Peyer's patch (tissue), 4 donors: ENCODE data around the gene VTI1A.

Experiments used
- POLR2A ChIP-seq, 2 donors: fragments of 450-650 bp; IDR thresholded peaks; one replicate each; pipeline ENCODE4 v1.5.1; 2017; ENCODE audit warnings: antibody characterized with exemption in 2 of 2, mild to moderate bottlenecking in 2 of 2, moderate library complexity in 2 of 2
- TF ChIP-seq, protein P1 (sequence below), 6 experiments: fragments of 450-650 bp in 4 of 6; fragments of 200-600 bp in 2 of 6; sonication (generic) in 1 of 6; IDR thresholded peaks; one replicate each; pipeline ENCODE4 v1.5.1; 2017 to 2019; ENCODE audit warnings: antibody characterized with exemption in 6 of 6, mild to moderate bottlenecking in 3 of 6, moderate library complexity in 1 of 6

GRCh38 chr10:112696592-112696991, 249.6 kb downstream of the VTI1A start:
- TF ChIP-seq, protein P1, sequence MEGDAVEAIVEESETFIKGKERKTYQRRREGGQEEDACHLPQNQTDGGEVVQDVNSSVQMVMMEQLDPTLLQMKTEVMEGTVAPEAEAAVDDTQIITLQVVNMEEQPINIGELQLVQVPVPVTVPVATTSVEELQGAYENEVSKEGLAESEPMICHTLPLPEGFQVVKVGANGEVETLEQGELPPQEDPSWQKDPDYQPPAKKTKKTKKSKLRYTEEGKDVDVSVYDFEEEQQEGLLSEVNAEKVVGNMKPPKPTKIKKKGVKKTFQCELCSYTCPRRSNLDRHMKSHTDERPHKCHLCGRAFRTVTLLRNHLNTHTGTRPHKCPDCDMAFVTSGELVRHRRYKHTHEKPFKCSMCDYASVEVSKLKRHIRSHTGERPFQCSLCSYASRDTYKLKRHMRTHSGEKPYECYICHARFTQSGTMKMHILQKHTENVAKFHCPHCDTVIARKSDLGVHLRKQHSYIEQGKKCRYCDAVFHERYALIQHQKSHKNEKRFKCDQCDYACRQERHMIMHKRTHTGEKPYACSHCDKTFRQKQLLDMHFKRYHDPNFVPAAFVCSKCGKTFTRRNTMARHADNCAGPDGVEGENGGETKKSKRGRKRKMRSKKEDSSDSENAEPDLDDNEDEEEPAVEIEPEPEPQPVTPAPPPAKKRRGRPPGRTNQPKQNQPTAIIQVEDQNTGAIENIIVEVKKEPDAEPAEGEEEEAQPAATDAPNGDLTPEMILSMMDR (IDR thresholded peaks at IDR 0.05) = no peak
- TF ChIP-seq POLR2A (IDR thresholded peaks at IDR 0.05) = no peak
